Stimulated activated CD4-positive, alpha-beta T cell treated with anti-CD3 and anti-CD28 coated beads, Interleukin-15, amount 100 ng/mL, for 24 hours (primary cell): Measurements from ENCODE around the gene YWHAG.
"Not testable (repeated sequence)": the region's sequence is repeated elsewhere in the genome, so short reads cannot be mapped to it uniquely, and the experiment has no call there.

ENCODE experiments used
- DNase-seq: peaks from one replicate; pipeline ENCODE4 v3.0.0-alpha.2; 2020

The YWHAG gene

GRCh38 chr7:76292911-76293310 lies 65.9 kb downstream of the YWHAG start:
- not testable (repeated sequence) for DNase-seq

- DNase-seq, result no peak
These were observed 66.6 kb downstream of the YWHAG start for GRCh38 chr7:76292213-76292573.

GRCh38 chr7:76291351-76292212 lies 67.2 kb downstream of the YWHAG start:
- DNase-seq, result peak; percentile 93

- DNase-seq, result not testable (repeated sequence)
These were observed 67.9 kb downstream of the YWHAG start for GRCh38 chr7:76290847-76291350.

- DNase-seq, result no peak
These were observed 71.9 kb downstream of the YWHAG start for GRCh38 chr7:76286842-76287403.

GRCh38 chr7:76285604-76286374 lies 73.0 kb downstream of the YWHAG start:
- DNase-seq, result no peak

- DNase-seq, result no peak
These were observed 75.3 kb downstream of the YWHAG start for GRCh38 chr7:76283254-76284159.

GRCh38 chr7:76282344-76283253 lies 76.2 kb downstream of the YWHAG start:
- no peak for DNase-seq

- DNase-seq, result no peak
These were observed 77.0 kb downstream of the YWHAG start for GRCh38 chr7:76281706-76282343.

- no peak for DNase-seq
These were observed 77.6 kb downstream of the YWHAG start for GRCh38 chr7:76281006-76281705.

- DNase-seq, result no peak
These were observed 78.4 kb downstream of the YWHAG start for GRCh38 chr7:76280408-76280807.

- no peak for DNase-seq
These were observed 80.3 kb downstream of the YWHAG start for GRCh38 chr7:76278540-76278939.
